Liver (tissue), 9 donors: ENCODE results near the gene ADK. TPM values are rescaled to one million over a fixed set of nuclear protein-coding genes. Genes with fewer than 3 reads are reported as not detected.

ENCODE experiments used
- DNase-seq: peaks from one replicate; pipeline ENCODE4 v3.0.0-alpha.2; 2017; ENCODE audit warnings: low spot score
- H3K27ac ChIP-seq, 2 donors: one replicate each; pipeline ENCODE4 v1.7.0; 2013; ENCODE audit warnings: inconsistent platforms in 2 of 2, low read length in 2 of 2, control low read depth in 1 of 2, low read depth in 1 of 2, mild to moderate bottlenecking in 1 of 2
- H3K27me3 ChIP-seq, 4 donors: one replicate each; pipeline versions ENCODE4 v1.6.1 to v1.7.0; 2013; ENCODE audit warnings: low read length in 3 of 4, inconsistent platforms in 1 of 4, mild to moderate bottlenecking in 1 of 4, moderate library complexity in 1 of 4; ENCODE audit not compliant: control insufficient read depth in 4 of 4, insufficient read depth in 4 of 4
- H3K36me3 ChIP-seq, 4 donors: one replicate each; pipeline versions ENCODE4 v1.6.1 to v1.7.0; 2013; ENCODE audit warnings: low read length in 3 of 4, mild to moderate bottlenecking in 3 of 4, low read depth in 1 of 4, moderate library complexity in 1 of 4; ENCODE audit not compliant: control insufficient read depth in 4 of 4, insufficient read depth in 3 of 4
- H3K4me1 ChIP-seq, 4 donors: one replicate each; pipeline versions ENCODE4 v1.6.1 to v1.7.0; 2013; ENCODE audit warnings: low read length in 3 of 4, mild to moderate bottlenecking in 3 of 4, moderate library complexity in 1 of 4; ENCODE audit not compliant: control insufficient read depth in 4 of 4, insufficient read depth in 4 of 4
- H3K4me3 ChIP-seq, 3 donors: one replicate each; pipeline versions ENCODE4 v1.6.1 to v1.7.0; 2013; ENCODE audit warnings: low read length in 3 of 3, control low read depth in 1 of 3, low read depth in 1 of 3, mild to moderate bottlenecking in 1 of 3
- H3K9ac ChIP-seq, 2 donors: one replicate each; pipeline ENCODE4 v1.7.0; 2013; ENCODE audit warnings: low read length in 2 of 2, mild to moderate bottlenecking in 2 of 2, moderate library complexity in 2 of 2, control low read depth in 1 of 2, low read depth in 1 of 2
- H3K9me3 ChIP-seq, 4 donors: one replicate each; pipeline versions ENCODE4 v1.6.1 to v1.7.0; 2013; ENCODE audit warnings: low read length in 3 of 4; ENCODE audit not compliant: control insufficient read depth in 4 of 4
- EGR1 ChIP-seq, 2 donors: IDR thresholded peaks; 2 replicates each; pipeline ENCODE4 v1.6.1; 2016 to 2018; ENCODE audit warnings: antibody characterized with exemption in 2 of 2, low read depth in 2 of 2
- FOXA1 ChIP-seq: IDR thresholded peaks from 2 replicates; pipeline ENCODE4 v1.6.1; 2016; ENCODE audit warnings: antibody characterized with exemption
- FOXA2 ChIP-seq: IDR thresholded peaks from 2 replicates; pipeline ENCODE4 v1.6.1; 2016; ENCODE audit warnings: antibody characterized with exemption
- GABPA ChIP-seq, 2 donors: IDR thresholded peaks in 1 of 2; conservative IDR thresholded peaks in 1 of 2; 2 replicates each; pipeline ENCODE4 v1.6.1; 2016; ENCODE audit warnings: antibody characterized with exemption in 2 of 2, mild to moderate bottlenecking in 1 of 2, moderate library complexity in 1 of 2
- HNF4A ChIP-seq, 2 donors: conservative IDR thresholded peaks; 2 replicates each; pipeline ENCODE4 v1.6.1; 2016; ENCODE audit warnings: antibody characterized with exemption in 2 of 2, mild to moderate bottlenecking in 2 of 2
- HNF4G ChIP-seq: IDR thresholded peaks from 2 replicates; pipeline ENCODE4 v1.6.1; 2016; ENCODE audit warnings: antibody characterized with exemption
- JUND ChIP-seq, 2 donors: IDR thresholded peaks; 2 replicates each; pipeline ENCODE4 v1.6.1; 2016; ENCODE audit warnings: antibody characterized with exemption in 2 of 2
- NR2F2 ChIP-seq: IDR thresholded peaks from 2 replicates; pipeline ENCODE4 v1.6.1; 2016; ENCODE audit warnings: antibody characterized with exemption
- RAD21 ChIP-seq, 2 donors: IDR thresholded peaks; 2 replicates each; pipeline ENCODE4 v1.6.1; 2016; ENCODE audit warnings: antibody characterized with exemption in 2 of 2, mild to moderate bottlenecking in 2 of 2
- RXRA ChIP-seq, 2 donors: IDR thresholded peaks; 2 replicates each; pipeline ENCODE4 v1.6.1; 2017 to 2018; ENCODE audit warnings: antibody characterized with exemption in 2 of 2, mild to moderate bottlenecking in 1 of 2
- SP1 ChIP-seq: IDR thresholded peaks from 2 replicates; pipeline ENCODE4 v1.6.1; 2018; ENCODE audit warnings: antibody characterized with exemption, mild to moderate bottlenecking
- YY1 ChIP-seq: IDR thresholded peaks from 2 replicates; pipeline ENCODE4 v1.6.1; 2016; ENCODE audit warnings: antibody characterized with exemption, mild to moderate bottlenecking
- ZBTB33 ChIP-seq: IDR thresholded peaks from 2 replicates; pipeline ENCODE4 v1.6.1; 2016; ENCODE audit warnings: antibody characterized with exemption
- polyA plus RNA-seq, 2 donors: library from polyadenylated mRNA; stranded (reverse) in 1 of 2; unstranded in 1 of 2; fragments of 200-250 nt in 1 of 2; fragments of >200 nt in 1 of 2; fragmentation: Nextera tagmentation in 1 of 2; extraction: Ambion mirVana in 1 of 2; gene quantifications; one replicate each; pipeline versions ENCODE4 v1.2.1 to v1.2.3, GENCODE V29; 2013 to 2015
- total RNA-seq, 2 donors: library from RNA; depleted of rRNA; stranded (reverse); fragments of >200 nt; gene quantifications; one replicate each; pipeline ENCODE4 v1.2.3, GENCODE V29; 2014
- TF ChIP-seq, protein P1 (sequence below): IDR thresholded peaks from 2 replicates; pipeline ENCODE4 v1.6.1; 2016; ENCODE audit warnings: antibody characterized with exemption, mild to moderate bottlenecking
- TF ChIP-seq, protein P2 (sequence below): fragments of 150-350 bp; IDR thresholded peaks from 2 replicates; pipeline ENCODE4 v1.5.1; 2017; ENCODE audit warnings: improper control_type of control experiment, low read depth, low read length; ENCODE audit not compliant: missing input control
- TF ChIP-seq, protein P3 (sequence below): IDR thresholded peaks from 2 replicates; pipeline ENCODE4 v1.6.1; 2016; ENCODE audit warnings: antibody characterized with exemption
- donor health status: healthy.
- donor health status: healthy.
- donor health status: healthy.
- donor health status: healthy.
- donor health status: healthy.

The ADK gene
- total and polyA plus RNA-seq, 4 donors: 18.0 to 110 (median 65.5) TPM

GRCh38 chr10:74445493-74445892 lies 294.5 kb downstream of the ADK start:
- Histone ChIP-seq H3K27ac (no peak overlapping the region), H3K9ac (no peak overlapping the region), H3K36me3 (no peaks in the 10 kb centered on the region), H3K4me3 (no peak overlapping the region), H3K4me1 (peaks cover 0 to 5% (median 0%) of the 10 kb centered on the region in 4 donors), H3K27me3 (no peaks in the 10 kb centered on the region), H3K9me3 (no peaks in the 10 kb centered on the region)
- TF ChIP-seq, protein P1, sequence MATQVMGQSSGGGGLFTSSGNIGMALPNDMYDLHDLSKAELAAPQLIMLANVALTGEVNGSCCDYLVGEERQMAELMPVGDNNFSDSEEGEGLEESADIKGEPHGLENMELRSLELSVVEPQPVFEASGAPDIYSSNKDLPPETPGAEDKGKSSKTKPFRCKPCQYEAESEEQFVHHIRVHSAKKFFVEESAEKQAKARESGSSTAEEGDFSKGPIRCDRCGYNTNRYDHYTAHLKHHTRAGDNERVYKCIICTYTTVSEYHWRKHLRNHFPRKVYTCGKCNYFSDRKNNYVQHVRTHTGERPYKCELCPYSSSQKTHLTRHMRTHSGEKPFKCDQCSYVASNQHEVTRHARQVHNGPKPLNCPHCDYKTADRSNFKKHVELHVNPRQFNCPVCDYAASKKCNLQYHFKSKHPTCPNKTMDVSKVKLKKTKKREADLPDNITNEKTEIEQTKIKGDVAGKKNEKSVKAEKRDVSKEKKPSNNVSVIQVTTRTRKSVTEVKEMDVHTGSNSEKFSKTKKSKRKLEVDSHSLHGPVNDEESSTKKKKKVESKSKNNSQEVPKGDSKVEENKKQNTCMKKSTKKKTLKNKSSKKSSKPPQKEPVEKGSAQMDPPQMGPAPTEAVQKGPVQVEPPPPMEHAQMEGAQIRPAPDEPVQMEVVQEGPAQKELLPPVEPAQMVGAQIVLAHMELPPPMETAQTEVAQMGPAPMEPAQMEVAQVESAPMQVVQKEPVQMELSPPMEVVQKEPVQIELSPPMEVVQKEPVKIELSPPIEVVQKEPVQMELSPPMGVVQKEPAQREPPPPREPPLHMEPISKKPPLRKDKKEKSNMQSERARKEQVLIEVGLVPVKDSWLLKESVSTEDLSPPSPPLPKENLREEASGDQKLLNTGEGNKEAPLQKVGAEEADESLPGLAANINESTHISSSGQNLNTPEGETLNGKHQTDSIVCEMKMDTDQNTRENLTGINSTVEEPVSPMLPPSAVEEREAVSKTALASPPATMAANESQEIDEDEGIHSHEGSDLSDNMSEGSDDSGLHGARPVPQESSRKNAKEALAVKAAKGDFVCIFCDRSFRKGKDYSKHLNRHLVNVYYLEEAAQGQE: no peak
- TF ChIP-seq SP1 (no peak), FOXA1 (no peak)
- TF ChIP-seq, protein P2, sequence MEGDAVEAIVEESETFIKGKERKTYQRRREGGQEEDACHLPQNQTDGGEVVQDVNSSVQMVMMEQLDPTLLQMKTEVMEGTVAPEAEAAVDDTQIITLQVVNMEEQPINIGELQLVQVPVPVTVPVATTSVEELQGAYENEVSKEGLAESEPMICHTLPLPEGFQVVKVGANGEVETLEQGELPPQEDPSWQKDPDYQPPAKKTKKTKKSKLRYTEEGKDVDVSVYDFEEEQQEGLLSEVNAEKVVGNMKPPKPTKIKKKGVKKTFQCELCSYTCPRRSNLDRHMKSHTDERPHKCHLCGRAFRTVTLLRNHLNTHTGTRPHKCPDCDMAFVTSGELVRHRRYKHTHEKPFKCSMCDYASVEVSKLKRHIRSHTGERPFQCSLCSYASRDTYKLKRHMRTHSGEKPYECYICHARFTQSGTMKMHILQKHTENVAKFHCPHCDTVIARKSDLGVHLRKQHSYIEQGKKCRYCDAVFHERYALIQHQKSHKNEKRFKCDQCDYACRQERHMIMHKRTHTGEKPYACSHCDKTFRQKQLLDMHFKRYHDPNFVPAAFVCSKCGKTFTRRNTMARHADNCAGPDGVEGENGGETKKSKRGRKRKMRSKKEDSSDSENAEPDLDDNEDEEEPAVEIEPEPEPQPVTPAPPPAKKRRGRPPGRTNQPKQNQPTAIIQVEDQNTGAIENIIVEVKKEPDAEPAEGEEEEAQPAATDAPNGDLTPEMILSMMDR: no peak
- DNase-seq: no peak

GRCh38 chr10:74450602-74451001 lies 299.6 kb downstream of the ADK start:
- no peak overlapping the region for H3K4me3 ChIP-seq
- no peak for DNase-seq
- no peaks in the 10 kb centered on the region for H3K9me3 ChIP-seq
- H3K4me1 ChIP-seq: peaks cover 0 to 10% (median 4%) of the 10 kb centered on the region in 4 donors
- H3K27me3 ChIP-seq: no peaks in the 10 kb centered on the region
- TF ChIP-seq FOXA2 (no peak), JUND (IDR thresholded peaks at IDR 0.05) (no peak), YY1 (no peak), ZBTB33 (no peak), RXRA (IDR thresholded peaks at IDR 0.05) (no peak), HNF4G (no peak), FOXA1 (no peak), GABPA (IDR thresholded peaks at IDR 0.05 in 1 of 2, conservative IDR thresholded peaks at IDR 0.05 in 1 of 2) (no peak), EGR1 (IDR thresholded peaks at IDR 0.05; ENCODE audit: low read depth in 2 of 2) (no peak), SP1 (no peak), RAD21 (IDR thresholded peaks at IDR 0.05) (no peak), HNF4A (conservative IDR thresholded peaks at IDR 0.05) (no peak), NR2F2 (no peak)
- TF ChIP-seq, protein P3, sequence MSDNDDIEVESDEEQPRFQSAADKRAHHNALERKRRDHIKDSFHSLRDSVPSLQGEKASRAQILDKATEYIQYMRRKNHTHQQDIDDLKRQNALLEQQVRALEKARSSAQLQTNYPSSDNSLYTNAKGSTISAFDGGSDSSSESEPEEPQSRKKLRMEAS: no peak
- H3K27ac ChIP-seq: no peak overlapping the region
- no peak overlapping the region for H3K9ac ChIP-seq
- peaks cover 0 to 2% (median 0%) of the 10 kb centered on the region in 4 donors for H3K36me3 ChIP-seq
